Upper lobe of left lung (tissue), 6 donors: ENCODE measurements around the gene GSG1L. TPM values are rescaled to one million over a fixed set of nuclear protein-coding genes. Genes with fewer than 3 reads are reported as not detected.

Experiments
- ATAC-seq, 2 donors: fragments of 200-7000 bp; cut with Tn5 transposase; one replicate each; pipeline ENCODE4 v1.9.1; 2022; ENCODE audit warnings: mild to moderate bottlenecking in 2 of 2, moderate library complexity in 2 of 2; ENCODE audit not compliant: low FRiP score in 2 of 2
- DNase-seq, 2 donors: peaks; one replicate each; pipeline ENCODE4 v3.0.0-alpha.2; 2019 to 2020
- H3K27ac ChIP-seq, 4 donors: fragments of 200-600 bp; sonication (generic); one replicate each; pipeline ENCODE4 v1.5.1; 2016 to 2019
- H3K27me3 ChIP-seq, 4 donors: fragments of 200-600 bp; sonication (generic); one replicate each; pipeline ENCODE4 v1.5.1; 2017 to 2019
- H3K36me3 ChIP-seq, 4 donors: fragments of 200-600 bp; sonication (generic); one replicate each; pipeline ENCODE4 v1.5.1; 2016 to 2019
- H3K4me1 ChIP-seq, 4 donors: fragments of 200-600 bp; sonication (generic); one replicate each; pipeline ENCODE4 v1.5.1; 2018 to 2019
- H3K4me3 ChIP-seq, 4 donors: fragments of 200-600 bp; sonication (generic); one replicate each; pipeline ENCODE4 v1.5.1; 2017 to 2019; ENCODE audit warnings: mild to moderate bottlenecking in 2 of 4, moderate library complexity in 1 of 4
- H3K9me3 ChIP-seq, 4 donors: fragments of 200-600 bp; sonication (generic); one replicate each; pipeline ENCODE4 v1.5.1; 2018 to 2019
- CTCF ChIP-seq, 6 experiments: fragments of 450-650 bp in 4 of 6; fragments of 200-600 bp in 2 of 6; sonication (generic) in 2 of 6; IDR thresholded peaks; one replicate each; pipeline ENCODE4 v1.5.1; 2016 to 2019; ENCODE audit warnings: antibody characterized with exemption in 6 of 6
- EP300 ChIP-seq, 4 donors: sonication (generic); formaldehyde crosslinking; IDR thresholded peaks; one replicate each; pipeline ENCODE4 v1.5.1; 2017; ENCODE audit warnings: antibody characterized with exemption in 4 of 4, control low read depth in 2 of 4
- POLR2A ChIP-seq, 4 donors: fragments of 450-650 bp; IDR thresholded peaks; one replicate each; pipeline ENCODE4 v1.5.1; 2016 to 2017; ENCODE audit warnings: antibody characterized with exemption in 4 of 4, mild to moderate bottlenecking in 2 of 4
- POLR2AphosphoS5 ChIP-seq, 2 donors: sonication (generic); formaldehyde crosslinking; IDR thresholded peaks; one replicate each; pipeline ENCODE4 v1.5.1; 2017; ENCODE audit warnings: antibody characterized with exemption in 2 of 2
- WGBS, 2 donors: methylation state at CpG; one replicate each; pipeline ENCODE4 v1.1.5; 2017 to 2018; 5-methylcytosine and 5-hydroxymethylcytosine counted together
- total RNA-seq, 6 donors: library from RNA; depleted of rRNA in 4 of 6; stranded (reverse); fragments of >200 nt in 4 of 6; gene quantifications; one replicate each; pipeline versions ENCODE4 v1.1.0 to v1.2.1, GENCODE V29; 2016 to 2021
- donor health status: DM: no; HTN: no; CAD: no; lungs with moderate emphysema.
- donor health status: DM: no; HTN: yes; CAD: no; lungs with severe emphysema.

GSG1L gene
- total RNA-seq, 6 donors from 2014 or later, result 2.2 TPM; not detected in 5

- H3K4me3 ChIP-seq, result no peak overlapping the region
- peak in 1 of 2 donors; percentile 32 for ATAC-seq
- no peaks in the 10 kb centered on the region for H3K9me3 ChIP-seq
- WGBS, 2 donors, result 70 to 85% methylated on average over 3 to 10 of the region's 12 CpGs
- H3K36me3 ChIP-seq, result peaks cover 26 to 98% (median 75%) of the 10 kb centered on the region in 4 donors
- no peak for TF ChIP-seq POLR2A (IDR thresholded peaks at IDR 0.05)
- no peak for TF ChIP-seq CTCF (IDR thresholded peaks at IDR 0.05)
- no peak for TF ChIP-seq EP300 (IDR thresholded peaks at IDR 0.05)
- no peak for TF ChIP-seq POLR2AphosphoS5 (IDR thresholded peaks at IDR 0.05)
- no peak overlapping the region for H3K27ac ChIP-seq
- DNase-seq, result peak in 1 of 2 donors; percentile 42
- no peaks in the 10 kb centered on the region for H3K4me1 ChIP-seq
- no peaks in the 10 kb centered on the region for H3K27me3 ChIP-seq
These were observed 45.2 kb upstream of the GSG1L start for GRCh38 chr16:28108590-28109247.

- WGBS, 2 donors, result 76 to 90% methylated on average over 8 of the region's 8 CpGs
- no peak for TF ChIP-seq CTCF (IDR thresholded peaks at IDR 0.05)
- TF ChIP-seq POLR2AphosphoS5 (IDR thresholded peaks at IDR 0.05), result no peak
- no peak for TF ChIP-seq POLR2A (IDR thresholded peaks at IDR 0.05)
- no peak for TF ChIP-seq EP300 (IDR thresholded peaks at IDR 0.05)
These were observed 43.7 kb upstream of the GSG1L start for GRCh38 chr16:28107232-28107631.

GRCh38 chr16:28106467-28107215 lies 43.1 kb upstream of the GSG1L start:
- WGBS, 2 donors, result 81 to 88% methylated on average over 5 of the region's 5 CpGs
- peaks cover 38 to 100% (median 83%) of the 10 kb centered on the region in 4 donors for H3K36me3 ChIP-seq
- no peak for ATAC-seq

More at GRCh38 chr16:28107232-28107631, 43.7 kb upstream of the GSG1L start:
- ATAC-seq (no peak), DNase-seq (no peak)
- Histone ChIP-seq H3K27ac (no peak overlapping the region), H3K4me3 (no peak overlapping the region), H3K27me3 (no peaks in the 10 kb centered on the region), H3K36me3 (peaks cover 35 to 100% (median 83%) of the 10 kb centered on the region in 4 donors), H3K4me1 (no peaks in the 10 kb centered on the region), H3K9me3 (no peaks in the 10 kb centered on the region)

GRCh38 chr16:28105954-28106353 lies 42.4 kb upstream of the GSG1L start:
- DNase-seq, result no peak
- Histone ChIP-seq H3K27me3 (no peaks in the 10 kb centered on the region), H3K4me1 (no peaks in the 10 kb centered on the region), H3K9me3 (no peaks in the 10 kb centered on the region), H3K4me3 (no peak overlapping the region), H3K27ac (no peak overlapping the region), H3K36me3 (peaks cover 45 to 100% (median 85%) of the 10 kb centered on the region in 4 donors)
- TF ChIP-seq POLR2A (IDR thresholded peaks at IDR 0.05) (no peak), CTCF (IDR thresholded peaks at IDR 0.05) (no peak), EP300 (IDR thresholded peaks at IDR 0.05) (no peak), POLR2AphosphoS5 (IDR thresholded peaks at IDR 0.05) (no peak)
- WGBS, 2 donors, result 86 to 98% methylated on average over 4 to 7 of the region's 7 CpGs
- no peak for ATAC-seq

More at GRCh38 chr16:28106467-28107215, 43.1 kb upstream of the GSG1L start:
- no peak for TF ChIP-seq EP300 (IDR thresholded peaks at IDR 0.05)
- TF ChIP-seq POLR2AphosphoS5 (IDR thresholded peaks at IDR 0.05), result no peak
- no peak for TF ChIP-seq POLR2A (IDR thresholded peaks at IDR 0.05)
- TF ChIP-seq CTCF (IDR thresholded peaks at IDR 0.05), result no peak
- Histone ChIP-seq H3K27me3 (no peaks in the 10 kb centered on the region), H3K4me1 (no peaks in the 10 kb centered on the region), H3K4me3 (no peak overlapping the region), H3K27ac (no peak overlapping the region), H3K9me3 (no peaks in the 10 kb centered on the region)
- no peak for DNase-seq
